CD4-positive, alpha-beta T cell treated with Interleukin-21 for 1 hour (primary cell): Measurements from ENCODE around the gene UMAD1.
"Not testable (repeated sequence)": the region's sequence is repeated elsewhere in the genome, so short reads cannot be mapped to it uniquely, and the experiment has no call there.

Experiments used
- DNase-seq: peaks from one replicate; pipeline ENCODE4 v3.0.0-alpha.2; 2020

Gene UMAD1

GRCh38 chr7:7653593-7654187, 13.1 kb downstream of the UMAD1 start:
- DNase-seq: peak; percentile 49

DNA sequence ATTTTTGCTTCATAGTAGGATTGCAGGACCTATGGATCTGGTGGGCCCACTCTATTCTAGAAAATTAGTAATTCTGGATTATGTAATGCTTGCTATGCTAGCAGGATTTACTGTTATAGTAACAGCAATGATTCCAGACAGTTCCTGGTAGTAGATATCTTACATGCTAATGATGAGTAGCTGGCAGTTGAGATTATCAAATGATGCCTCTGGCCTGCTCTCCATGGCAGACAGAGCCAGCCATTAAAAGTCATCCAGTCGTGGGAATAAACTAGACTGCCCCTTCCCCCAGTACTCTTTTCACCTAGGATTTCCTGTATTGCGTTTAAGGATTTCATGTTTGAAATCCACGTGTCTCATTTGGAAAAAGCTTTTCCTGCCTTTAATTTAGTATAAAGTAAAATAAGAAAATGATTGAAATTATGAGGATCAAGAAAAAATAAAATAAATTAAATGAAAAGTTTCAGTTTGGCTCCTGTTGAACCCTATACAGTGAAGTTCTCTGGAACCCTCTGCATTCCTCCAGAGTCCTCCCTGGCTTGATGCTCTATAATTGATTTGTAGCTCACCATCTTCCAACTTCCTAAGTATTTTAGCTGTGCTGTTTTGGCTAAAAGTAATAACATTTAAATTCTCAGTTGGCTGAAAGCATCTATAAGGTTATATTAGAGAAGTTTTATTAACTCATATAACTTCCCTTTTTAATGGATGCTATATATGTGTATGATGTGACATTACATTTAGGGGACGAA, 14.6 kb downstream of the UMAD1 start:
- DNase-seq: no peak

DNA sequence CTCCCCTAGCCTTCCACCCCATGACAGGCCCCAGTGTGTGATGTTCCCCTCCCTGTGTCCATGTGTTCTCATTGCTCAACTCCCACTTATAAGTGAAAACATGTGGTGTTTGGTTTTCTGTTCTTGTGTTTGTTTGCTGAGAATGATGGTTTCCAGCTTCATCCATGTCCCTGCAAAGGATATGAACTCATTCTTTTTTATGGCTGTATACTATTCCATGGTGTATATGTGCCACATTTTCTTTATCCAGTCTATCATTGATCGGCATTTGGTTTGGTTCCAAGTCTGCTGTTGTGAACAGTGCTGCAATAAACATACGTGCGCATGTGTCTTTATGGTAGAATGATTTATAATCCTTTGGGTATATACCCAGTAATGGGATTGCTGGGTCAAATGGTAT, 15.9 kb downstream of the UMAD1 start:
- not testable (repeated sequence) for DNase-seq

- no peak for DNase-seq
Measured at GRCh38 chr7:7662527-7662926, 22.0 kb downstream of the UMAD1 start.

DNA sequence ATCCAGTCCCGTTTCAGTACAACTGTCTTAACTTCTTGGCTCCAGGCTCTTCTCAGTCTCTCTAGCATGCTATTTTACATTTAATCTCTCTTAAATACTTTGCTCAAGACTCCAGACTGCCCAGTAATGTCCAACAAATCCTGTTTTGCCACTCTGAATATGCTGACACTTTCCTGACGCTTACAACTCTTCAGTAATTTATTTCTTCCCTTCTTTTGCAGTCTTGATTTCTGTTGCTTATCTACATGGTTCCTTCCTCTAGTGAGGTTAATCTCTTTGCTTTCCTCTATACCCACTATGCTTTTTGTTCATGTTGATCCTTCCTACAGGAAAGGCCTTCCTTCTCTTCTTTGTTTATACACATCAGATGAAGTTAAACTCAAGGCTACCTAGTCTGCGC, 23.7 kb downstream of the UMAD1 start:
- DNase-seq: no peak

- DNase-seq: no peak
Measured at GRCh38 chr7:7665031-7665430, 24.5 kb downstream of the UMAD1 start.

DNA sequence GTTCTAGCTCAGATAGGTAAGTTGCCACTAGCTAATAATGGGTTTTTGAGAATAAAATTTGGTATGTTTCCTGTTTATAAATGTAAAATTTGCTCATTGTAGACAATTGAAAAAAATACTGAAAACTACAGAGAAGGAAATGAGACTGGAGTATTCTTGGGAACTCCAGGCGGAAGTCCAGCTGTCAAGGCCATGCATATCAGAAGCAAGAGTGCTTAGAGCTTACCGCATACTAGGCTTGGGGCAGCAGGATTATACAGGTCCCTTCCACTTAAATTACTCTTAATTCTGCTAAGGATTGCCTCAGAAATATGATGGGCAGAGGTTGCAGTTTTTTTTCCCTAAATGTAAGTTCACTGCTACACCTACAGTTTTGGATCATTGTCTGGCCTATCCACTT, 26.6 kb downstream of the UMAD1 start:
- no peak for DNase-seq

DNA sequence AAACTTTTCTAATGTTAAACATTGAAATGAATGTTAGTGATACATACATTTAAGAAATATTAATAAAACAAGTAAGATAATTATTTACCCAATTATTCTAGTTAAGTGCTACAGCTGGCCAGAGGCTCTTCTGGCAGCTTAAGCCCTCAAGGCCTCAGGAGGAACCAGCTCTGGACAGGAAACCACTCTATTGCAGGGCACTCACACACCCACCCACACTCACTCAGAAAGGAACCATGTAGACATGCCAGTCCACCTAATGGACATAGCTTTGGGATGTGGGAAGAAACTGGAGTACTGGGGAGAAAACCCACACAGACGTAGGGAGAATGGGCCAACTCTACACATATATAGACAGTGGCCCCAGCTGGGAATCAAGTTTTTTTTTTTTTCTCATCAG, 28.2 kb downstream of the UMAD1 start:
- no peak for DNase-seq

DNA sequence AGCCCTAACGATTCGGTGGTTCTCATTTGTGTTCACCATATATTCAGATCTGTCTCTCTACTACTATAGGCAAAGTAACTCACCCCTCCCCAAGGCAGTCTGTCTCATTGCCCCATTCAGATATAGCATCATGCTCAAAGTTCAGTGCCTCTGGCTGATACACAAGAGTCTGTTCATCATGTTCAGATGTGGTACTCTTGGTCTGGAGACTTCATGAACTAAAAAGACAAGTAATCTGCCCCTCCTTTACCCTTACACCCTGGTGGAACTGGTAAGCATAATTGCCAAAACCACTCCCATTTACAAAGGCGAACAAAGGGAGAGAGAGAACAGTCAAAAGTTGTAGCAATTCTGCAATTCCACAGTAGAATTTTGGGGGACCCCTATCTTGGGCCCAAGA, 29.9 kb downstream of the UMAD1 start:
- DNase-seq: no peak

DNA sequence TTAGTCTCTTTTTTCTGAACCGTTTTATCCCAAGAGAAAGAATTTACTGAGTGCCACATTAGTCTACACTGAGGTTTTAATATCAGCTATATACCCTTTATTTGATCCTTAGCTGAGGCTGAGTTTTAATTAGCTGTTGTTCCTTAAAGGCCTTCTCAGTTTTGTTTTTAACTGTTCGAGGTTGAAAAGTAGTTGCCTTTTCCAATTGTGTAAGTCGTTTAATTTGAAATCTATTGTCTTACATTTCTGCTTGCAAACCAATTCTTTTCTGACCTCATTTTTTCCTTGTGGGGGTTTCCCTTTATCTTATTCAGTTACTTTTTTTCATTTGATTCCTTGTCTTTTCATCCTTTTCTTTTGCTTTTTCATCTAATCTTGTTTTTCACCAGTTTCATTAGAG, 30.8 kb downstream of the UMAD1 start:
- DNase-seq: no peak

DNA sequence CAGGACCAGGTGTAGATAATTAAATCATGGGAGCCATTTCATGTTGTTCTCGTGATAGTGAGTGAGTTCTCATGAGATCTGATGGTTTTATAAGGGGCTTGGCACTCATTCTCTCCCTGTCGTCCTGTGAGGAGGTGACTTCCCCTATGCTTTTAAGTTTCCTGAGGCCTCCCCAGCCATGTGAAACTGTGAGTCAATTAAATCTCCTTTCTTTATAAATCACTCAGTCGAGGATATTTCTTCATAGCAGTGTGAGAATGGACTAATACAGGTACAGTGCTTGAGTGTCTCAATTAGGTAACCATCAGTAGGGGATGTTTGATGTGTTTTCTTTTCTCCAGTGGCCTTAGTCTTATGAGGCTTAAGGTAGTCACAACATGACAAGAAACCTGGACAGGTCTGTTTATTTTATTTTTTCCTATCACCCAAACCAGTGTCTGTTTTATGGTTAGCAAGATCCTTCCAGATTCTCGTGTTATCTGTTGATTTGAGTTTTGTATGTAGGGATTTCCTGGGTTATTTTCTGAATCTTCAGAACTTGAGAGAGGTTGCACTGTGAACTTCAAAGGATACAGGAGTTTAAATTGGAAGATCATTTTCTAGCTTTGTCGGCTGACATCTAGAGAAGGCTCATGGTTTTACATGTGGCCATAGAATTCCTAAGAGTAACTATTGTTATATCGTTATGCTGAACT, 32.1 kb downstream of the UMAD1 start:
- no peak for DNase-seq

- no peak for DNase-seq
Measured at GRCh38 chr7:7673240-7673550, 32.6 kb downstream of the UMAD1 start.

DNA sequence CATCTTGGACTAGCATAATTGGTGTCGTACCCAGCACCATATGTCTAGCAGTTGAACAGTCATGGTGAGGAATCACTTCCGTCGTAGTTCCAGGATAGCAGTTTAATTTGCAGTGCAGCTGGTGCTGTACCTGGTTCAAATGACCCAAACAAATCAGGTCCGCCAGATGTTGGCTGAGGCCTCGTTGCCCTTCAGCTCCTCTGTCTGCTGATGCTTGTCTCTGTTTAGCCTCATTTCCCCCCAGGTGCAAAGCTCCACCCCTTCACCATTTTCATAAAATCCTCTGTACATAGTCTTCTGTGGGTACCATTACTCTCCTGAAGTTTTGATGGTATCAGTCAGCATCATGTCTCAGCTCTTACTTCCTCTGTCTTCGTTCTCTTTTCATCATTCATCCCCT, 35.1 kb downstream of the UMAD1 start:
- no peak for DNase-seq

DNA sequence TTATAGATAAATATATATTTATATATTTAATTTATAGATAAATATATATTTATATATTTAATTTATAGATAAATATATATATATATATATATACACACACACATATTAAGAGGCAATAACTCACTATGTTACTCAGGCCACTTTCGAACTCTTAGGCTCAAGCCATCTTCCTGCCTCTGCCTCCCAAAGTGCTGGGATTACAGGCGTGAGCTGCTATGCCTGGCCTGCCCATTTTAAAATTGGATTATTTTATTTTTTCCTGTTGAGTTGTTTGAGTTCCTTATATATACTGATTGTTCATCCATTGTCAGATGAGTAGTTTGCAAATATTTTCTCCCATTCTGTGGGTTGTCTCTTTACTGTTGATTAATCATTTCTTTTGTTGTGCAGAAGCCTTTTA, 39.1 kb downstream of the UMAD1 start:
- not testable (repeated sequence) for DNase-seq

DNA sequence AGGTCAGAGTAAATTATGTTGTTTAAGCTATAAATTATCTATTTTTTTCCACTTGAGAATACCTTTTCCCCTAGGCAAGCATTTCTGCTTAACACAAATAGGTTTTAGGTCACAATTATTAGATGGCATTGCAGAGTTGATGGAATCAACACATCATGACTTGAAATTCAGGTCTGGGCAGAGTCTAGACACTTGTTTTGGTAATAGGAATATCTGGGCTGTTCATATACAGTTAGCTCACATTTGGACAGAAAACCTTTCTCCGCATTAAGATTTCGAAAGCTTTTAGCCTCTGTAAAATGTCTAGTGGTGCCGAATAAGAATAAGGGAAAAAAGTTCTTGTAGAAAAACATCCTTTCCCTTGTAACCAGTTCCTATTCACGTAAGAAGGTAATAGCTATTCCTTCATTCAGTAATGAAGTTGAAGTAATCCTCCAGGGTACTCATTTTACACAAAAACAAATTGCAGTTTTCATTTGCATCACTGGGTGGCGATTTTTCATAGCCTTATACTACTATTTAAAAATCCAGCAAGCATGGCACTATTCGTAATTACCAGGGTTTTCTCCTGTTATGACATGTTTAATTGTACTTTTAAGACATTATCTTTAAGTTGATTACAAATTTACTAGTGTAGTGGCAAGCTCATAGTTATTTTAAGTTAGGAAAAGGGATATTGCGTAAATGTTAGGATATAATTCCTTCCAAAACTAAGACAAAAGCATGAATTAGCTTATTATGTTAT, 40.8 kb downstream of the UMAD1 start:
- DNase-seq: peak; percentile 74

DNA sequence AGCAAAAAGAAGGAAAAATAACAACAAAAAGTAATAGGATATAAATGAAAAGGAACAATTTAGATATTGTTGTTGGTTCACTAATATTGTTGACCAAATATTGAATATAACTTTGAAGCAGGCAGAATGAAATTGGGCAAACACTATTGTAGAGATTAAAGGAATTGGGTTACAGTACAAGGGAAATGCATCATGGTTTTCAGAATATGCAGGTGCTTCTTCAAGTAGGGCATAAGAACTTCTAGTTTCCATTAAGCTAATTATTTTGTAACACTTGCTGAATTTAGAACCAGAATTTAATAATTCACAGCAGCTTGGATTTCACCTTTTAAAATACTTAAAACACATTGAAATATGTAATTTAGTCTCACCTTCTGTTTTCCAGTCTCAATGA, 41.4 kb downstream of the UMAD1 start:
- DNase-seq: no peak

DNA sequence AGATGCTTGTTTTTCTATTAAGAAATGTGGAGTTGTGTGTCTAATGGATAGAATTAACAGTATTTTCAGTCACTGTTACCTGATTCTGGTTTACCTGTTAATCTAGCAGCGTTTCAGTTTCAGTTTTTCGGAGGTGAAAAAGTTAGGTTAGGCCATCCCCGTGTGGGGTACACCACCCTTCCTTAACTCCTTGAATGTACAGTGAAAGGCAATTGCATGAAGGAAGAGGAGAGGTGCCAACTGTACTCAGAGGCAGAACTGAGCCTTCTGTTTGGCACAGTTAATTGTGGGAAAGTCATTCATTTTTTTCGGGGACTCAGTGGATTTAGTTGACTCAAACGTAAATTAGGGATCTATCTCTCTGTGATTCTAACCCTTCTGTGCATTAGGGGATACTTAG, 42.3 kb downstream of the UMAD1 start:
- no peak for DNase-seq

DNA sequence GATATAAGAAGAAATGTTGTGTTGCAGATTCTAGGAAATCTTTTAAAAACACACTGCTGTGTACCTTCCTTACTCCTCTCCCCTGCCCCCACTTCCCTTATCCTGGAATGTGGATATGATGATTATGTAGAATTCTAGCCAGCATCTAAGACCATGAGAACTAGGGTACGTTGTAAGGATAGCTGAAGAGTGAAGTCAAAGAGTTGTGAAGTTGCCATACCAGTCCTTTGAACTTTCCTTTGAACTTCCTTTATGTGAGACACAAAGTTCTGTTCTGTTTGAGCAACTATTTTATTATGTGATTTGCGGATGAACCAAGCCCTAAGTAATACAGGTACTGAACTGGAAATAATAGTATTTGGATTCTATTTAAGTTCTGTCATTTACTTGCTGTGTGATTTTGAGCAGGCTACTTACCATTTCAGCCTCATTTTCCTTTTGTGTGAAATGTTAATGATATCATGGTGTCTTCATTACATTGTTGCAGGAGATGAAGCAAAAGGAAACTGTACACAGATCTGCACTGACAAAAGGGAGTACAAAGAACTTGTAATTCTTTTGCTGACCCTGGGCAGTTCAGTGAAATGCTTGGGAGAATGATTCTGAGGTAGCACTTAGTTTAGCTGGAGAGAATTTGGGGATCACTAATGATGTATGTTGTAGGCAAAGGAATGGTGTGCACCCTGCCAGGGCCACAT, 46.4 kb downstream of the UMAD1 start:
- no peak for DNase-seq

DNA sequence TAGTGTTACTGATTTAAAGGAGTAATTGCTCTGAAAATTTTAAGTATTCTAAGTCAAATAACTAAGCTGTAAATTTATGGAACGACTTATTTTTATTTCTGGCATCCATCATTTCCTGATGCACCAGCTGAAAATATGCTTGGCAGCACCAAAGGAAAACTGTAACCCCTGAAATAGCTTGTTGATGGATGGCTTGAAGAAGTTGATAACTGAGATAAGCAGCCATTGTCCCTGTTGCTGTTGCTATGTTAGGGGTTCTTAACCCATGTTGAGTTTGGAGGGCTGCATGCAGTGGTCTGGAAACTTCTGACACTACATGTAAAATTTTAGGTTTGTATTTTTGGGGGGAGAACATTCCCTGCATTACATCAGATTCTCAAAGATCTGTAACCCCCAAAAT, 47.2 kb downstream of the UMAD1 start:
- DNase-seq: no peak

- DNase-seq: no peak
Measured at GRCh38 chr7:7688310-7688709, 47.8 kb downstream of the UMAD1 start.

GRCh38 chr7:7688956-7689355, 48.4 kb downstream of the UMAD1 start:
- DNase-seq: no peak

DNA sequence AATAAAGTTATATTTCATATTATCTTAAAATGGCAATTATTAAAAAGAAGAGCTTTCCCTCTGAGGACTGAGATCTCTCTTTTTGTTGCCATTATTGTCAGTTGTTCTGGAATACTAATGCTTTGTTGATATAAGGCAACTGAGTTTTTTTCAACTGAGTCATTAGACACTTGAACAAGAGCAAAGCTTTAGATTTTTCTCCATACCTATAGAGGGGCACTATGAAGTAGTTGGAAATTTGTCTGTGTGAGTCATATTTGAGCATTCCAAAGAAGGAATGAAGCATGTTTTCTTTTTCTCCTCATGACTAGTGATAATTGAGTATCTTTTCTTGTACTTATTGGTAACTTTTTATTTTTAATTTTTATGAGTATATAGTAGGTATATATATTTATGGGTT, 53.3 kb downstream of the UMAD1 start:
- no peak for DNase-seq

- no peak for DNase-seq
Measured at GRCh38 chr7:7694542-7694941, 54.0 kb downstream of the UMAD1 start.
